Fibroblast of skin of back (primary cell): Measurements from ENCODE around the gene TMEM269.

ENCODE experiments used
- DNase-seq: peaks from one replicate; pipeline ENCODE4 v3.0.0-alpha.2; 2013

TMEM269 gene

GRCh38 chr1:42824481-42825035, 39.8 kb downstream of the TMEM269 start:
- DNase-seq, result no peak

- DNase-seq, result no peak
Measured at GRCh38 chr1:42825036-42825851, 40.5 kb downstream of the TMEM269 start.

DNA sequence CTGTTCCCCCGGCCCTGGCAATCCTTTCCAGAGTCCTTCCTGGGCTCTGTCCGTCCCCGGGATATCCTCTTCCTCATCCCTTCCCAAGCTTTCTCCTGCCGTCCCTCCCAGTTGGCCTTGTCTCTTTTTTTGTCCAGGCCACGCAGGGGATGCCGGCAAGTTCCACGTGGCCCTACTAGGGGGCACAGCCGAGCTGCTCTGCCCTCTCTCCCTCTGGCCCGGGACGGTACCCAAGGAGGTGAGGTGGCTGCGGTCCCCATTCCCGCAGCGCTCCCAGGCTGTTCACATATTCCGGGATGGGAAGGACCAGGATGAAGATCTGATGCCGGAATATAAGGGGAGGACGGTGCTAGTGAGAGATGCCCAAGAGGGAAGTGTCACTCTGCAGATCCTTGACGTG, 45.8 kb downstream of the TMEM269 start:
- DNase-seq, result no peak

DNA sequence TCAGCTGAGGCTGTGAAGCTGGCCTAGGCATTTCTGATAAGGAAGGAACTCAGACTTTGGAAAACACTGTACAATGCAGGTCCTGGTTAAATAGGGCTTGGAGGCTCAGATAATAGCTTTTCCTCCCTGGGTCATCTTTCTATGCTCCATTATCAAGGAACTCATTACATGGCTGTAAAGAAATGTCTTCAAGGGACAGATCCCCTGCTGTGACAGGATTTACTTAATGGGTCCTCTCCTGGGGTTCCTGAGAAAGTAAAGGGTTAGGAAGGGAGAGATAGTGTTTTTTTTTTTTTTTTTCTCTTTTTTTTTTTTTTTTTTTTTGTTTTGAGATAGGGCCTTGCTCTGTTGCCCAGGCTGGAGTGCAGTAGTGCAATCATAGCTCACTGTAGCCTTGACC, 46.5 kb downstream of the TMEM269 start:
- no peak for DNase-seq

DNA sequence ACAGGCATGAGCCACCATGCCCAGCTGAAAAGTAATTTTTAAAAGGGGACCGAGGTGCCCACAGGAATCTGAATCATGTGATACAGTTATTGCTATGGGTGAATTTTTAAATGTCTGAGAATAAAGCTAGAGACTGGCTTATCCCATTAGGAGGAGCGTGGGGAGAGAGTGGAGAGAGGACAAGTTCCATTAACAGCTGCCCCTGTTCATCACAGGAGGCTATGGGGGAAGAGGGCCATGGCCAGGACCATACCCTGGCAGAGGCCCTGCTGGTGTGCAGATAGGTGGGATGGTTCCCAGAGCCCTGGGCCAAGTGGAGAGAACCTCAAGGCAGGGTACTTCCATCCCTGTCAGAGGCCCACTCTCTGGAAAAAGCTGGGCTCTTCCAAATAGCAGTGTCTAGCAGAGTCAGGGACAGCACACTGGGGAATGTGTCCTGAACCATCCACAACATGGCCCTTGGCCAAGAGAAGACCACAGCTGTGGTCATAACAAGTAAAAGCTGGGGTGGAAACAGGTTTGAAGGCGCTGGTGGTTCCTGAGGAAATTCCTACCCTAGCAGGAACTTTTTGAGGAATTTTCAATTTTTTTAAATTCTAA, 48.0 kb downstream of the TMEM269 start:
- no peak for DNase-seq

DNA sequence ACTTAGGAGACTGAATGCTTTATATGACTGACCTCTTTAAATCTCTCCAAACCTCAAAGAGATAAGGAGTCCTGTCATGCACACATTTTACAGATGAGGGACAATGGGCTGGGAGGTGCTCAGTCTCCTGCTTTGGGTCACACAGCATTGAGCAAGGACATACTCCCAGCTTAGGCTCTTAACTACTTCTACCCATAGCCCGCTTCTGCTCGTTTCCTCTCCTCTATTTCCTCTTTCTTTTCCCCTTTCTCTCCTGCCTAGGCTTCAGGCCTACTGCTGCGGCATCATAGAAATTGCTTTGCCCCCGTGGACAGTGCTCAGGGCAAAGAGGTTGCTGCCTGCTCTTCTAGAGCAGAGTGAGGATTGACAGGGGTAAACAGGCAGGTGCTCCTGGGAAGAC, 49.2 kb downstream of the TMEM269 start:
- DNase-seq, result no peak

GRCh38 chr1:42834803-42835202, 50.0 kb downstream of the TMEM269 start:
- DNase-seq, result no peak

DNA sequence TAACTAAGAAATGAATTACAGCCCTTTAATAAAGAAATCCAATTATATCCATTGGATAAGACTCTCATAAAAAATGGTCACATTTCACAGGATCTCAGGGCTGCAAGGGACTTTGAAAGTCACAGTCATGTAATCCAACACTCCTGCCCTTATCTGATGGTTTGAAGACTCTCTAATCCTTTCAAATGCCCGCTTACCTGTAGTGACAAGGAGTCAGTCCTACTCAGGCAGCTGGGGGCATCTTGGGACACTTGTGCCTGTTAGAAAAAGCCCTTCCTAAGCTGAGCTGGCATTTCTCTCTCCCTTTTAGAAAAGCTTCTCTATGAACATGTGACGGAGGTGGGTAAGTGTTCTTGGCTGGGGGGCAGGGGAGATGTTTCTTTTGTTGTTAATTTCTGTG, 50.6 kb downstream of the TMEM269 start:
- no peak for DNase-seq

DNA sequence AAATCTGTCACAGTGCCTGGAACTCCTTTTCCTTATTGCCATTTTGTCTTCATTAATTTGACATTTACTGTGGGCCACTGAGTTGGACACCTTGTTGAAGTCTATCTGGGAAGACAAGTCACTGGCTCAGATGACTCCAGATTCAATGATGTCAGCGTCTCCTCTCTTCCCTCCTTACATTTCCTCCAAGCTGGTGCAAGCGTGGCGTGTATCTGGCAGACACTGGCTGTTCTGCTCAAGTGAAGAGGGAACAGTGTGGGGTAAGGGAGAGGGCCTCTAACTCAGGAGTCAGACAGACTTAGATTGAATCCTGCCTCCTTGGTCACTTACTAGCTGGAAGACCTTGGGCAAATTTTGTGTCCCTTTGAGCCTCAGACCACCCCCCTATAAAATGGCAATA, 52.9 kb downstream of the TMEM269 start:
- DNase-seq, result no peak

DNA sequence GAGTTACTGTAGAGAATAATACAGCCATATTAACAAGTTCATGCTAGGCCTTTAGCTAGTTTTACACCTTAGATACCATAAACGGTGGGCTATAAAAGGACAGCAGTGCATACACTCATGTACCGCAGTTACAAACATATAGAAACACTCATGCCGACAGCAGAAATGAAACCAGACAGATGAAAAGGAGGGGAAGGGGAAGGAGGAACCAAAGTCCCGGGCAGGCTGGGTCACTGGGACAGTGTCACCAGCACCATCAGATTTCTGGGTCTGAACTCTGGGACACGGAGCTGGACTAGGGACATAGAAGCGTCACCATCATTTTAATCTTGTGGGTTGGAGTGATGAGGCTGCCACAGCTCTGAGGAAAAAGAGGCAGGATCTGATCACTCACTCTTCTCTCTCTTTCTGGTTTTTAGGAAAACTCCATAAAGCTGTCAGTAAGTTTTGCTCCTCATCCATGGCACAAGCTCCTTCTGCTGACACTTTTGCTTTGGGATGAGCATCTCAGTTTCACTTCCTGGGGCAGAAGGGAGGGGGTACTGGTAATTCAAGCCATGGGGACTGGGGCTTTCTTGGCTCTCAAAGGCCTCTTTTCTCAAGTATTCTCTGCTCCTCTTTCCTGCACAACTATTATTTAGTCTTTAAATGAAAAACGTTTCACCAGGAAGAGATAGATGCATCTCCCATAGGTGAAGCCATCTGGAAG, 53.8 kb downstream of the TMEM269 start:
- no peak for DNase-seq

- DNase-seq, result no peak
Measured at GRCh38 chr1:42841010-42841409, 56.2 kb downstream of the TMEM269 start.

- no peak for DNase-seq
Measured at GRCh38 chr1:42841440-42842147, 56.8 kb downstream of the TMEM269 start.

DNA sequence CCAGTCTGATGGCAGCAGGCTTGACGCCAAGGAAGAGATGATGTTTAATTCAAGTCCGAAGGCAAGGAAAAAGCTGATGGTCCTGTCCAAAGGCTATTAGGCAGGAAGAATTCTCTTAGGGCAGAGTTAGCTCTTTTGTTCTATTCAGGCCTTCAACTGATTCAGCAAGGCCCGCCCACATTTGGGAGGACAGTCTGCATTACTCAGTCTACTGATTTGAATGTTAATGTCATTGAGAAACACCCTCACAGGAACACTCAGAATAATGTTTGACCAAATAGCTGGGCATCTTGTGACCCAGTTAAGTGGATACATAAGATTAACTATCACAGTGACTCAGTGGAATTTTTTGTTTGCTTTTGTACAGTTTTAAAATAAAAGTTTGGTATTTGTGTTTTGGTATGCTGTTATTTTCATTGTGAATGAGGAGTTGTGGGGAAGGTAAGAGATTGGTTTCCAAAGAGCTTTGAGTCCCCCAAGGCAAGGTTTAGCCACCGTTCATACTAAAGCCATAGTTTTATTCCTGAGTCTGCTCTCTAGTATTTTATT, 59.9 kb downstream of the TMEM269 start:
- no peak for DNase-seq

DNA sequence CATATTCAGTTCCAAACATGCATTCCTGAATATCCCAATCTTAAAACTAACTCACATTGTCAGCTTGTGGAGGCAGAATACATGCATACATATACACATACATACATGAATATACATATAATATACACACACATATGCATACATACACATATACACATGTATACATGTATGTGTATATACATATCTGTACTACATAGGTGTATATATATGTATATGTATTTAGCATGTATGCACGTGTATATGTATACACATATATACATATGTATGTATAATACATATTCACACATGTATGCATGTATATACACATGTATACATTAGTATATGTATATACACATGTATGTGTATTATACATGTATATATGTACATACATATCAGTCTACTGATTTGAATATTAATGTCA, 60.4 kb downstream of the TMEM269 start:
- no peak for DNase-seq

GRCh38 chr1:42845866-42846256, 61.1 kb downstream of the TMEM269 start:
- no peak for DNase-seq

- DNase-seq, result peak; percentile 98
Measured at GRCh38 chr1:42846257-42847110, 61.7 kb downstream of the TMEM269 start, which contains the start of gene ZNF691. Gene ZNF691, plus strand, starts transcription at chr1:42846613. Its CDS starts 3,046 bp downstream, at chr1:42849659.

DNA sequence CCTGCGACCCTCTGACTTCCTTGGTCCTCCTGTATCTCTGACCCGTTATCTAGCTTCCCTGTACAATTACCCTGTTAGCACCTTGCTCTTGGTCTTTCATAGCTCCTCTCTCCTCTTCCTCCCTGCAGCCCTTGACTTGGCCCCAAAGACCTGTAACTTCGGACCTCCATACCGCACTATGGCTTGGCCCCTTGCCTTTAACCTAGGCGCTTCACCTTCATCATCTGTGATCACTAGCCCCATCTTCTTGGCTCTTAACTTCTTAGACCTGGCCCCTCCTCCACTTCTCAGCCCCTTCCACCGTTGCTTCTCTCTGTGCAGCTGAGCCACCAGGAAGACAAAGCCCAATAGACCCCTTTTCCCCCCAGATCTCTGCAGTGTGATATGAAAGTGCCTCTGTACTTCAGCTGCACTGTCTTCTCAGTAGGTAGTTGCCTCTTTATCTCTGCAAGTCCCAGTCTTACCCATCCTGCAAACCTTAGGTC, 62.4 kb downstream of the TMEM269 start:
- DNase-seq, result no peak

DNA sequence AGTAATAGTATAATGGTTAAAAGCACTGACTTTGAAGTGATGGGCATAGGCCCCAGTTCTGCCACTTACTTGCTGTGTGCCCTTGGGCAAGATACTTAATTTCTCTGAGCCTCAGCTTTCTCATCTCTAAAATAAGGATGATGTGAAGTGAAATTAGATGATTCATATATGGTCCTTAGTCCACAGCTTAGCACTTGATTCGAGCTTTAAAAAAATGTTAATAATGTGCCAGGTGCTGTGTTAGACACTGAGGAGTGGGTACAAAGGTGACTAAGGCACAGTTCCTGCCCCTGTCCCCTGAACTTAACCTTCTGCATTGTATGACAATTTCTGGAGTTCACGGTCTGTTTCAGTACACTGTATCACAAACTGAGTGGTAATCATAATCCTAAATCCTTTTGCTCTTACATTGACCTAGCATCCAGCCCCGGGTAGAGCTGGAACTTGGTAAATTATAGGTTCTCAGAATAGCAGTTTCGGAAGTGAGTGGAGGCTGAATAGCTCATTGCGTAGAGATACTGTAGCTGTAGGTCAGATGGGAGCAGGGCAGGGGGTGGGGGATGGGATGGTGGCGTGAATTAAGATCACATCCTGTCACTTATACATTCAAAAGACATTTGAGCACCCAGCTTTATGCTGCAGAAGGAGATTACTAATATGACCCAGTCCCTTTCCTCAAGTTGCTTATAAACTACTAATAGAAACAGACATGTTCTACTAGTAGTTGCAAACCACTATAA, 63.1 kb downstream of the TMEM269 start:
- no peak for DNase-seq

DNA sequence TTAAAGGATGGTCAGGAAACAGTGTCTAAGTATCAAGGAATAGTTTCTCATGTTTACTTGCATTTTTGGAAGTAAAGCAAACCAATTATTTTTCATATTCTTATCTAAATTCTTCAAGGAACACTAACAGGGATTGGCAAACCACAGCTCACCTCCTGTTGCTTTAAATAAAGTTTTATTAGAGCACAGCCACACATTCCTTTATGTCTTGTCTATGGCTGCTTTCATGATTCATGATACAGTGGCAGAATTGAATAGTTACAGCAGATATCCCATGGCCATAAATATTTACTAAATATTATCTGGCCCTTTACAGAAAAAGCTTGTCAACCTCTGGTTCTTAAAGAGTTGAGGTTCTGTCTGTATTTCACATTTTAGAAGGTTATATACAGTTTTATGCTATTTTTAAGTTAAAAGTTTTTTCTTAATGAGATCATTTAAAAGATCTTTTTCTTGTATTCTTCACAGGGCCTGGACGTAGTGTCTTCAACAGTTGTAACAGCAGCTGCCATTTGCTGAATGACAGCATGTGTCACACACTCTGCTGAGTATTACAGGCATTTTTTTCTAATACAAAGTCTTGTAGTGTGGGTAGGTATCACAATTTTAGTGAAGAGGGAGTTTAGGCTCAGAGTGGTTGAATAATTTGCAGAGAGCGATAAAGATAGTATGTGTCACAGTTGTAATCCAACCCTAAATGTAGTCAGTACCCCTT, 64.2 kb downstream of the TMEM269 start:
- no peak for DNase-seq

- DNase-seq, result no peak
Measured at GRCh38 chr1:42849944-42850343, 65.2 kb downstream of the TMEM269 start.
